ENCODE data around the gene KLHDC1. TPM values are rescaled to one million over a fixed set of nuclear protein-coding genes. Genes with fewer than 3 reads are reported as not detected.

KLHDC1 gene
- total RNA-seq, 4 donors from 2014 or later = 2.6 to 35.3 (median 27.1) TPM

GRCh38 chr14:49796025-49796424 lies 103.1 kb downstream of the KLHDC1 start:
- Histone ChIP-seq H3K27ac (no peak overlapping the region), H3K27me3 (no peaks in the 10 kb centered on the region), H3K36me3 (no peaks in the 10 kb centered on the region), H3K4me3 (no peak overlapping the region), H3K4me1 (no peaks in the 10 kb centered on the region), H3K9me3 (no peaks in the 10 kb centered on the region)
- no peak for DNase-seq
- intact Hi-C loops (cut with DNase I; ENCODE audit: low total_unique reads) = no loop called here
- no peak for TF ChIP-seq CTCF (IDR thresholded peaks at IDR 0.05)
- no peak for TF ChIP-seq POLR2A (IDR thresholded peaks at IDR 0.05)

Small RNAs within 50 kb of the gene (small RNA-seq; reads per million reads assigned to genes)
- not detected for gene RNU6ATAC30P

Other genes starting within 250 kb of the KLHDC1 start
- gene RPS29, start 106.7 kb upstream of the KLHDC1 start, total RNA-seq = 1,000 to 10,000 TPM; 1,068 to 7,966 (median 2,908) TPM
- gene LRR1, start 94.2 kb upstream of the KLHDC1 start, total RNA-seq = 10 to 100 TPM in 2 of 4 donors, 1 to 10 TPM in 2; 1.8 to 16.2 (median 6.8) TPM
- 100 to 1,000 TPM in 3 of 4 donors, 10 to 100 TPM in 1; 60.6 to 388 (median 166) TPM for gene RPL36AL, start 72.5 kb upstream of the KLHDC1 start, total RNA-seq
- gene MGAT2, start 72.3 kb upstream of the KLHDC1 start, total RNA-seq = 10 to 100 TPM; 24.6 to 52.1 (median 32.6) TPM
- 10 to 100 TPM in 2 of 4 donors, 1 to 10 TPM in 2; 3.8 to 18.9 (median 8.8) TPM for gene DNAAF2, start 57.9 kb upstream of the KLHDC1 start, total RNA-seq
- 10 to 100 TPM in 2 of 4 donors, 1 to 10 TPM in 2; 1.8 to 35.5 (median 14.1) TPM for gene POLE2, start 4.9 kb upstream of the KLHDC1 start, total RNA-seq
- 100 to 1,000 TPM in 3 of 4 donors, 10 to 100 TPM in 1; 63.0 to 156 (median 120) TPM for gene KLHDC2, start 75.0 kb downstream of the KLHDC1 start, total RNA-seq
- gene NEMF, start 159.7 kb downstream of the KLHDC1 start, total RNA-seq = 100 to 1,000 TPM in 1 of 4 donors, 10 to 100 TPM in 3; 54.3 to 108 (median 74.2) TPM
- gene ARF6, start 200.0 kb downstream of the KLHDC1 start, total RNA-seq = 10 to 100 TPM; 21.3 to 70.8 (median 36.1) TPM